Fibroblast of skin of right quadriceps (primary cell): ENCODE measurements around the gene PLEKHA7.

Experiments used
- DNase-seq: peaks from one replicate; pipeline ENCODE4 v3.0.0-alpha.2; 2013

The PLEKHA7 gene

DNA sequence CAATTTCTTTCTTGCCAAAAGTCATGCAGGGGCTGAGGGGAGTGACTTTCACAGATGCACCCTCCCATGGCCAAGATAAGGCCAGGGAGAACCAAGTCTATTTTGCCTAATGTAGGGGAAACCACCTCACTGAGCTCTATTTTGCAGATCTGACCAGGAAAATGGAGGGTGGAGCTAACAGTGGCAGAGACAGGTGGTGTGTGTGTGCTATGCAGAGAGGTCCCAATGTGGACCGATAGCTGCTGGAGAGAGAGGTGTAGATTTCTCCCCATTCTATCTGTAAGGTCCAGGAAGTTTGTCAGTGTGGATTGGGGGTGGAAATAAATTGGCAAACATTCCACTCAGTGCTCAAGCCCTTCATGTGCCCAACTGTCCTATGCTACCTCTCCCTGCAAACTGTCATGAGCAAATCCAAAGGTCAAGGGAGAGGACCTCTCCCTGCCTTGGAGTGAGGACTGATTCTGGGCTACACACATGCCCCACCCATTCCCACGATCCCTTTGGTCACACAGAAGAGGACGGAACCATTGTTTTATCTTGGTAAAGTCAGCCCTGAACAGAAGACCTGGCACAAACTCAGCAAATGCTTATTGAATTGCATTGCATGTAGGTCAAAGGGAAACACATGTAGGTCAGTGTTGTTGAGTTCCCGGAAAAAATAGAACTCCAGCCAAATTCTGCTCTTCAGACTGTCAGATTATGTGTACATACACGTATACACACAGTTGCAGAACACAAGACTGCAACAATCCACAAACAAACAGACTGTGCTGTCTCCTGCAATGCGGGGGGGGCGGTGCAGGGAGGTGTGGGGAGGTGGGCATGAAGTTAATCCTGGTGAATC, 209.9 kb downstream of the PLEKHA7 start:
- peak; percentile 14 for DNase-seq

DNA sequence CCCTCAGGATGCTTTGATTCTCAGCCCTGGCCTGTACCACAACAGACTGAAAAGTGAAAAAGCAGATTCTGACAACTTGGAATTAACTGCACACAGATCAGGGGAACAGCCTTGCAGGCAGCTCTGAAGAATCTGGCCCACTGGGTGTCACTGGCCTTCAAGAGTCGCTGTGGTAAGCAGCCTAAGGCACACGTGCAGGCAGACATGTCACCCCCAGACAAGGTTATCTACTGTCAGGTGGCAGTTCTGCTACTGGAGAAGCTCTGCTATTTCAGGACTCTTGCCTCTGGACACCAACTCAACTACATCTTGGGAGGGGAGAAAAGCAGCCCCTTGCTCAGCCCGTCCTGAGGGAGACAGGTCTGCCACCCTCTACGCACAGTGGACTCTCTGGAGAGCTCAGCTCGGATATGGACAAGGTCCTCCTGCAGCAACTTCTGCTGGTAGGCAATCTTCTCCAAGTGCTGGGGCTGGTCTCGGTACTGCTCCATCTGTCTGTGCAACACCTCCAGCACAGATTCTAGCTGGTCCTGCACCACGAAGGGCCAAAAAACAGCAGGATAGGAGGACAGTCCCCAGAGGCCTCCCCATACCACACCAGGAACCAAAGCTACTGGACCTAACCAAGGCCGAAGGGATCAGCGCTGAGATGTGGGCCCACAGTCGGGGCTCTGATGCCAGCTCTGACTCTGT, 212.8 kb downstream of the PLEKHA7 start:
- no peak for DNase-seq

DNA sequence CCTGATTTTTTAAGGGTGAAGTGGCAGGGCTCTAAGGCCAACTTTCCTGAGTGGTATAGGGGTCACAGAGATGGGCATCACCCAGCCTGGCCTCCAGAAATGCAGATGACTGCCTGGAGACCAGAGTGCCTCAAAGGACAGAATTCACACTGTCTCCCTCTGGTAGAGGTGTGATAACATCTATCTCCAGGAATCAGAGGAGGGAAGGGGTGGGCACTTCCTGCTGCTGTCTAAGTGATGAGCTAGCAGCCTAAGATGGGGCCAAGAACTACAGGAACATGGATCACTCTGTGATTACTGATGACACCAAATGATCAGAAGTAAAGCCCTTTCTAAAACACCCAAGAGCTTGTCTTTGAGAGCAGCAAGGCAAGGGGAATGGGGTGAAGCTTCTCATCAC, 213.8 kb downstream of the PLEKHA7 start:
- DNase-seq, result no peak

DNA sequence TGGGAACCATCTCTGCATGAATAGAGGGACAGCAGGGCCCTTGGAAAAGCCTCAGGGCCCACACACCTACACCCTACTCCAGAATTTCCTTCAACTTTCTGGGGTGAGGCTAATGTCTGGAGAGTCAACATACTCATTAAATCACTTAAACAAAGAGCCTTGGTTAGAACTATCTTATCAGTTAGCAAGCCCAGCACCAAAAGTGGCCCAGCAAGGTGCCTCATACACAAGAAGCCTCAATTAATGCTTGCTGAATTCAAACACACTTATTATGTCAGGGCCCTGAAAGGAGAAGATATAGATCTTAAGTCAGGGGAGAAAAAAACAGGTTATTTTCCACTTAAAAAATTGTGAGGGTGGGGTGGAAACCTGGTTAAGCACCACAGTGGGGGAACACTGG, 214.3 kb downstream of the PLEKHA7 start:
- no peak for DNase-seq

DNA sequence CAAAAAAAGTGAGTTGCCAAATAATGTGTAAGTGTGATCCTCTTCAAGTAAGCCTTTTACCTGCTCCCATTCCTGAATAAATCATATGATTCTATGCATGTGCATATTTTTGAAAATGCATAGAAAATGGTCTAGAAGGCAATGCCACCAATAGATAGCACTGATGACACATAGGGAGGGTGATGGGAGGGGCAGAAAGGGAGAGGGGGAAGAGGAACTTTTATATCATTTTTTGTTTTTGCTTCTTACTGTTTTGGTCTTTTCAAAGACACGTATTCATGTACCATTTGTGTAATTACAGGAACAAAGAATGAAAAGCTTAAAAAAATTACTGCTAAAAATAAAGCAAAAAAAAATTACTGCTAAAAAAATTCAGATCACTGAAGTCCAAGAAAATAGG, 215.0 kb downstream of the PLEKHA7 start:
- no peak for DNase-seq

DNA sequence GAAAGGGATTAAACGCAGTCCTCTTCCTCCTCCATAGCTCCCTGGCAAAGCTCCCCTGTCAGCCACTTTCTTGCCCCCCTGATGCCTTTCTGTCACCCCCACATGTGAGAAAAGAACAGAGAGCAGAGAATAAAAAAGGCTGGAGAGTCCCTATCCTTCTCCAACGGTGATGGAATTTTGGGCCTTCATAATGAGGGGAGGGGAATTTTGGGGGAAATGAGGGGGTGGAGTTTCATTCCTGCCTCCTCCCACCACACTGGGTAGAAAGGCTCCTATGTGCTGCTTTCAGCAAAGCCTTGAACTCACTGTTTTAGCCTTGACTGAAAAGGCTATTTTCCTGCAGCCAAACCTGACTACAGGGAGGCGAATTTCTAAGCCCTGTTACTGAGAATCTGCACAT, 216.4 kb downstream of the PLEKHA7 start:
- DNase-seq, result no peak

DNA sequence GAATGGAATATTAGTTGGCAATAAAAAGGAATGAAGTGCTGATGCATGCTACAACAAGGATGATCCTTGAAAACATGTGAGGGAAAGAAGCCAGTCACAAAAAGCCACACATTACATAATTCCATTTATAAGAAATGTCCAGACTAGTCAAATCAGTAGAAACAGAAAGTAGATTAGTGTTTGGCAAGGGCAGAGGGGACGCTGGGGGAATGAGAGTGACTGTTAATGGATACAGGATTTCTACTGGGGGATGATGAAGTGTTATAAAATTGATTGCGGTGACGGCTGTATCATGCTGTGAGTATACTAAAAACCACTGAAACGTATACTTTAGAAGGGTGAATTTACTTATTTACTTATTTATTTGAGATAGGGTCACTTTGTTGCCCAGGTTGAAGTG, 217.9 kb downstream of the PLEKHA7 start:
- no peak for DNase-seq

DNA sequence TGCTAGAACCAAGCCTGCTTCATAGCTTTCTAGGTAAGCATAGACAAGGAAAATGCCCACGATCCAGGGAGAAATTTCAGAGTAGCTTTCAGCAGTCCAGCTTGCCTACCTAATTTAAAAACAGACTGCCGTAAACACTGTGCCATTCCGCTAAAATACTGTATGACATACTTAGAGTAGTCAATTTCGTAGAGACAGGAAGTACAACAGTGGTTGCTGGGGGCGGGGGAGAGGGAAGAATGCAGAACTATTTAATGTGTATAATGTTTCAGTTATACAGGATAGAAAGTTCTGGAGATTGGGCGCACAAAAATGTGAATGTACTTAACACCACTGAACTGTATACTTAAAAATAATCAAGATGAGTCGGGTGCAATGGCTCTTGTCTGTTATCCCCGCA, 219.1 kb downstream of the PLEKHA7 start:
- DNase-seq, result peak; percentile 28

DNA sequence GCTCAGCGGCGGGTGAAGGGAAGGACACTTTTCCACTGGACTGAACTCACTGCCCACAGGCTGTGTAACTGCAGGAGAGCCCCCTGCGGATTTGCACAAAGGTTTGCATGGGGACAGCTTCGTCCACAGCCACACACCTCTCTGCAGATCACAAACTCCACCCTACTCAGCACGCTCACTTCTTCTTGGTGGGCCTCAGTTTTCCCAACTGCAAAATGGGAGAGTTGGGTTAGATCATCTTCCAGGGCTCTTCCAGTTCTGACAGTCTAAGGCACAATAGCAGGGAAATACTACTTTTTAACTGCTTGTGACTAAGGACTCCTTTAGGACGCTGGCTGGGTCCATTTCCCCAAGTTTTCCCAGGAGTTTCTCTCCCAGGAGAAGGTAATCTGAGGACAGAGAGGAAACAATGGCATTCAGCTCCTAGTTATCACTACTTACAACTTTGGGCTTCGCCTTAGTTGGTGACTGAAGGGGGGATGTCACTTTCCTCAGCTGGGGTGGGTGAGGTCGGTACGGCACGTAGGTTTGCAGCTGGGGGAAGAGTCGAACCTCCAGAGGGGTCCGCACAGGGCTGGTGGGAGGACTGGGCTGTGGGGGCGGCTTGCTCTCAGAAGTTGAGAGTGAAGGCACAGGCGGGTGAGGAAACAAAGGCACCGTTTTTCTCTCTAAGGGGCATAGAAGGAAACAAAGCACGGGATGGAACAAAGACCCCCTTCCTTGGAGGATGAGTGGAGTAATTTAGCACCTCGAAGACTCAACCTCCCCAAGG, 220.0 kb downstream of the PLEKHA7 start:
- DNase-seq, result no peak

DNA sequence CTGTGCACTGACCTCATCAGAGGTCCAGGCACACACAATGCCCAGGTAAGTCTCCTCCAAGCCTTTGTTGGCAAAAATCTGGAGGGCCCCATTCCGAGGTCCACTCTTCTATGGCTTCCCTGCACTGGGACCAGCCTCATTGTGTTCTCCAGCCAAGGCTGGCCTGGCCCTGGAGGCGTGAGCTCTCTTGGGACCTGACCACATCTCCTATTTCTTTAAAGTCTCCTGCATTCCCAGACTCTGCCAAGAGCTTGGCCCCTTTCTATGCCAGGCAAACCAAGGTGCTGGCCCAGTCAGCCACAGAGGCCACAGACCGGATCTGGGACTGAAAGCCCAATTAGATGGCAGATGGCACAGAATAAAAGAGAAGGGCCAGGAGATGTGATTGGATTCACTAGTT, 220.7 kb downstream of the PLEKHA7 start:
- DNase-seq, result no peak

DNA sequence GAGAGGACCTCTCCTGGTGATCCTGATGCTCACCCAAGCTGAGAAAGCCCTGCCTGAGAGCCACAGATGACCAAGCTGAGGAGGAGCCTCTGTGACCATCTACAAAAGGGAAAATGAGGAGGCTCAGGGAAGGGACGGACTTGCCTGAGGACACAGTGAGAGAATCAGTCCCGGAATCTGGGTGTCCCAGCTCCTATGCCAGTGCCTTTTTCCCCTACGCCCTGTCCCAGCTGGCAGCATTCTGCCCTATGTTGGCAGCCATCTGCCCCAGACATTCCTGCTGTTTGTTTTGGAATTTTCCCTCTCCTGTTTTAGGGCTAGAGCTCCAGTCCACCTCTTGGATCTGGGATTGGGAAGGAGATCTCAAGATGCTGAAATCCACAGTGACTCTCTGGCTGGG, 221.2 kb downstream of the PLEKHA7 start:
- no peak for DNase-seq

DNA sequence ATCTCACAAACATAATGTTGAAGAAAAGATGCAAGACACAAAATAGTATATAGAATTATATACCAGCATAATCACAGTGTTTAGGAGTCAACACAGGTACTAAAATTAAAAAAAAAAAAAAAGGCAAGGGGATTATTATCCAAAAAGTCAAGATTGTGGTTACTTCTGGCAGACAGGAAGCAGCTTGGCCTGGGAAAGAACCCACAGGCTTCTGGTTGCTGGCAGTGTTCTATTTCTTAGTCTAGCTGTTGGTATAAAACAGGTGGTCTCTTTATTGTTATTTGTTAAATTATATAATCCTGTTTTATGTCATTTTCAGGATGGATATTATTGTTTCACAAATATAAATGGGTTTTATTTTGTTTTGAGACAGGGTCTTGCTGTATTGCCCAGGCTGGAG, 221.8 kb downstream of the PLEKHA7 start:
- no peak for DNase-seq

DNA sequence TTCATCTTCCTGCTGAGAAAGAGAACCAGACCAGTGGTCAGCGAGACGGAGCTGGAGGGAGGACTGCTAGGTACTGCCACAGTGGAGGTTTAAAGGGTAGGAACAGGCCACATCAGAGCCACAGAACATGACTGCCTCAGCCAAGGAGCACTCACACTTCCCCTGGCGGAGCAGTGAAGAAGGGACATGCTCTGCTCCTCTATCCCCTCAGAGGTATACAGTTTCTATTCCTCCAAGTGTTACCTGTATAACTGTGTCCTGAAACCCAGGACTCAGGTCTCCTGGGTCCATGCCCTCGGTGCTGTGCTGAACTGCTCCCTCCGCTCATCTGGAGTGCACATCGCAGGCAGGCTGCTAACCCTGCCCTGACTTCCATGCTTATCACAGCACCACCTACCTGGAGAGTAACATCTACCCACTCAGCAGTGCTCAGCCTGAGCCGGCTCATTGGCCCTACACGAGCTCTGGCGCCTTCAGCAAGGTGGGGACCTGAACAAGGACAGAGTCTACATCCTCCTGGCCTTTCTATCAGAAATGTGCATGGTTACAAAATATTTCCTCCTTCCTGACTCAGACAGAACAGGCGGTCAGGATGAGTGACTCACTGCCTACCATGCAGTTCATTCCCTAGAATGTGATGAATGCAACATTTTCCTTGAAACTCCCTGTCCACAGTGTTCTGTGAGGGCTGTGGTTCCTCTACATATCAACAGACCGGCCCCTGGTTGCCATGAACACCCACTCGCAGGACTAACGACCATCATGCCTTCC, 222.8 kb downstream of the PLEKHA7 start:
- peak; percentile 92 for DNase-seq

DNA sequence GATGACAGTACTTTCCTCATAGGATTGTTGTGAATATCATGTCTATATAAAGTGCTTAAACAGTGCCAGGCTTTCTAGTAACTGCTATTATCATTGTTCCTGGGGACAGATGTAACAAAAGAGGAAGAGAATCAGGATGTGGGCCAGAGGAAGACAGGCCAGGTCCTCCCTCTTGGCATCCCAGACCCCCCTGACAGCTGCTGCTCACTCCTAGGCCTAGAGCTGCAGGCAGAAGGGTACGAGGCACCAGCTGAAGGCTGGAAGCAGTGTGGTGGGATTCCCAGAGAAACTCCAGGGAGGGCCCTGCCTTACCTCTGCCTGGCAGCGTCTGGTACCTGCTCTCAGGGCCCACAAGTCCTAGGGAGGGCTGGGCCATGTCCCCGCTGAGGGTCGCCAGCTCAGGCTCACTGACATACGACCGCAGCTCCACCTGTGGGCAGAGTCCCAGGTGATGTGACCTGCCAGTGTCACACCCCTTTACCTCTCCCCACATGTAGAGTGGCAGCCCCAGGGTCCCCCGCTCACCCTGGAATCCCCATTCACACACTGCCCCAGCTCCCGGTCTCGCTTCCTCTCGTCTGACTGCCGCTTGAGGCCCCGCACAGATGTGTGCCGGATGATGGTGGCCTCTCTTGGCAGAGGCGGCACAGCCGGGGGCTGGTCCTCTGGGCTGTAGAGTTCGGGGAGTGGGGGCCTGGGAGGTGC, 223.6 kb downstream of the PLEKHA7 start:
- no peak for DNase-seq

DNA sequence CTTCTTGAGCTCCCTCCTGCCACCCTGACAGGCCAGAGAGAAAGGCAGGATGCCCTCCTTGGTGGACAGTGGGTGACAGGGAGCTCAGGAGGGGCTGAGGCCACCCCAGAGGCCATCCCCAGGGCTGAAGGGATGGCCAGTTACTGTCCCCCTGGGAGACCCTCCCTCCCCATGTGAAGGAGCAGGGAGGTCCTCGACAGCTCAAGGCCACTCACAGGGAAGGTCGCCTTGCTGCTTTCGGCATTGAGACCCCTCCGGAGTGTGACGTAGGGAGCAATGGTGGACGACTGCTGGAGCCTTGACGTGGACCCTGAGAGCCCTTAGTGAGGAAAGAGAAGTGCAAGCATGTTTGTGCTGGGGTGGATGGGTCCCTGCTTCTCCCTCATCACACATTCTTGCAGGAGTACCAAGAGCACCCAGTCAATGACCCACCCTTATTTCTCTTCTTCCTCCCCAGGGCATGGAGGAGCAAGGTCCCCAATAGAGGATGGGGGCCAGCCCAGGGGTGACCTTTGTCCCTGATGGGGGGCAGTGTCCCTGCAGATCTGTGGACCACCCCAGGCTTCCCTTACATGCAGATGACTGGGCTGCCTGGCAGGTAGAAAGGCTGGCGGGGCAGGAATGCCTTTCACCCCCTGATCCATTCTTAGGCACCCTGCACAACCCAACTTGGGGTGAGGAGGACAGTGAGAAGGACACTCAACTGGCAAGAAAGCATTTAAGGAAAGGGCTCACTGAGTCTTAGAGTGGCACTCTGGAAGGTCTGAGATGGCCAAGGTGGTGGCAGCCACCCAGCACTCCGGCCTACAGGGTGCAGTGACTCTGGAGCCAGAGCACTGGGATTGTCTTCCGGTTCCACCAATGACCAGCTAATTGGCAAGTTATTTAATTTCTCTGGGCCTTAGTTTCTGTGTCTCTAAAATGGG, 224.4 kb downstream of the PLEKHA7 start:
- no peak for DNase-seq

DNA sequence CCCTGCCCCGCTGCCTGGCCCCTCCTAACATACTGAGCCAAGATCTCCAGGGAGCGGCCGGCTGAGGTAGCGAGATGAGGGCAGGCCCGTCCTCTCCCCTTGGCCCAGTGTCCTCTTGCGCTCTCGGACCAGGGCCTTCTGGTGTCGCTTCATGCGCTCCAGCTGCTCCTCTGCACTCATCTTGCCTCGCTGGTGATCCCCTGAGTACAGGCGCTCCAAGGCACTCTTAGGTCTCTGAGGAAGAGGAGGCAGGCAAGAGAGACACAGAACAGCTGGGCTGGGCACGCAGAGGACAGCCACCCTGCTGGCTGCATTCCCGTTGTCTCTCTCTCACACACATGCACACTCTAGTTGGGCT, 225.2 kb downstream of the PLEKHA7 start:
- DNase-seq, result no peak

DNA sequence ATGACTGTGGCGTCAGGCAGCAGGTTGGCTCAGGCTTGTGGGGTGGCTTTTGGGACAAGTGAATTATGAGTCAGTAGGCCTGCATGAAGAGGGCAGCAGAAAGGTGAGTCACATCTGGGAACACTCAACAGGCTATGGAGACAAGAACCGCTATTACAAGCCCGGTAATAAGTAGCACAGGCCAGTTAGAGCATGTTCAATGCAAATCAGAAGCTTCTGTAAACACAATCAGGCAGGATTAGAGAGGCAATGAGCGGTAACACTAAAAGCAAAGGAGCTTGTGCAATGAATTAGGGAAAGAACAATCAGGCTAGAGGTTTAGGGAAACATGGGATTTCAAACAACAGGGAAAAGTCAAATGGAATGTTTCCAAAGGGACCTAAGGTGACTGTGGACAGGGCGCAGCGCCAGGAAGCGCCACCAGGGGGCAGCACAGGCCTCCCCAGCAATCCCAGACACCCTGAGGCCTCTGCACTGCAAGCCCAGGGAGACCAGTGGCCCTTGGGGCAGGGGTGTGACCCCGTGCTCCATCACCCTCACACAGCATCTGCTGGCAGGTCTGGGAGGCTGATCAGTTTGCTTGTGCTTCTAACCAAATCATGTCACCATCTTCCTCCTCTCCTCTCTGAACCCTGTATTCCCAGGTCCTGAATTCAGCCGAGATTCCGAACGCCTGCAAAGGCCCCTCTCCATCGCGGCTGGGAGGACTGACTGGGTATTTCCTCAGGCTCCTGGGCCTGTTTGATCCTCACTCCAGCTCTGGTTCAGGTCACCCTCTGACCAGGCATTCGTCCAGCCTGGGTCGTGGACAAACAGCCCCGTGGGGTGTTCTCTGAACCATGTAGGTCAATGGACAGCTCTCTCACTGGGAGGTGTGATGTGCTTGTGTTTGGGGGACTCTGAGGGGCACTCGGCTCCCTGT, 225.8 kb downstream of the PLEKHA7 start:
- DNase-seq, result peak; percentile 53

DNA sequence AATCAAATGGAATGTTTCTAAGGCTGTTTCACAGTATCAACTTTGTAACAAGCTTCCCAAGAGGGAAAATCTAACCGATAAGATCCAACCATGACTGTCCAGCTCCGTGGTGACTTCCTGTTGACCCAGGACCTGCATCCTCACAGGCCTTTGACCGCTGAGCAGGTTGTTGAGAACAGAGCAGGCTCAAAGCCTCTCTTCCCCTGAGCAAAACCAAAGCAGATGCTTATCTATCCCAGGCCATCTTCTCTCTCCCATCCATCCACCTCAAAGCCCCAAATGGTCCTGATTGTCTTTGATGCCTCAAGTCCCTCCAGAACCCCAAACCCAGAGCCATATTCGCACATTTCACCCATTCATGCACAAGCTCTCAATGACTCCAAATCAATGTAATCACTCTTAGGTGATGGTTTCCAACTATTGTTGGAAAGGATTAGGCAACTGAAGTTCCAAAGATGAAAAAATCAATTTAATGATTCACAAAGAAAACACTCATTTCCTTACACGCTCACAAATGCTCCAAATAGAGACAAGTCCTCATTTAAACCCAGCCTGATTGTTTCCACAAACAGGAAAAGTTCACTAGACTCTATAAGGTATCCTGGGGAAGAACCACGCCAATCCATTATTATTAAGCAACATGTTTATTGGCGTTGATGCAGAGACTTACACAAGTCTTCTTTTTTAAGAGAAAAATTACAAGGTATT, 227.0 kb downstream of the PLEKHA7 start:
- peak; percentile 18 for DNase-seq

DNA sequence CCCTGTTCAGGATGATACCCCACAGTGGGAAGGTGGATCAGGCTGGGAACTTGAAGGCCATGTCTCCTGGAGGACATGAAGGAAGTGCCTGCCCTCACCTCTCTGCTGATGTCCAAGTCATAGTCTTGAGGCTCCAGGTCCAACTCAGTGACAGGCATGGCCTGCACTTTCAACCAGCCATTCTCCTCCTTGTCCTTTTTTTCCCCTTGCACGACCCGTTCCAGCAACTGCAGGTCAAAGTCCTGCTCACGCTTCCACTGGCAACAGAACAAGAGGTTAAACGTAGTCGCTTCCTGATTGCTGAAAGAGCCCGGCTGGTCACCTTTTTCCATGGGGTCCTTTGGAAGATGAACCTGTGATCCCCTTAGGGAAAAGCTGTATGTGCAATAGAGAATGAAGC, 228.1 kb downstream of the PLEKHA7 start:
- DNase-seq, result no peak
